ENCODE data around the gene NKX6-1.

Gene NKX6-1

DNA sequence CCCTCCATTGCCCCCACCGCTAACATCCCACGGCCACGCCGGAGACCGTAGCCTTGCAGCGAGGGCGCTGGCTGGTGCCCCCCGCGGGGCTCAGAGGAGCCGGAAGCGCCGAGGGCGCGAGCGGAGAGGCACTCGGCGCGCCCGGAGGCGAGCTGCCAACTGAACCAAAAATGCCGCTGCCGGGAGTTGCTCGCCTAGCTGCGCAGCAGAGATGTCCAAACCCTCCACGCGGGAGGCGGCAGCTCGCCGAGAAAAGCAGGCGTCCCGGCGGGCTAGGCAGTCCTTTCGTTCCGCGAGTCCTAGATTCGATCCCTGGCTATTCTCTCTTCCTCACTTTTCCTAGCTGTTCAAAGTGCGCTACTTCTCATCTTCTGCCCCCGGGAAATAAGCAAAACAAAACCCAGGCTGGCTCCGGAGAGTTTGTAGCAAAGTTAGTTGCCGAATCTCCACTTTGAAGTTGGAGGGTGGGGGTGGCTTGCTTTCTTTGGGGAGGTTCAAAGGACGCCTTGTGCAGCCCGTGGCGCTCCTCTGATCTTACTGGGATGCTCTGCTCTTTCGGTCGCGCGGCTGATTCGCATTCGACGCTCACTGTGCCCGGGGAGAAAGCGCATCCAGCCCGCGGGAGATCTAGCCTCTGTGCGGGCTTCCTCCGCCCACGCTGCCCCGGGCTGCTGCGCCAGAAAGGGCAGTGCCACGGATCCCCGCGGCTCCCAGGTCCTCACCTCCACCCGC lies 723 bp downstream of the NKX6-1 start:
- DNase-seq (ENCODE audit: low read depth), result no peak

DNA sequence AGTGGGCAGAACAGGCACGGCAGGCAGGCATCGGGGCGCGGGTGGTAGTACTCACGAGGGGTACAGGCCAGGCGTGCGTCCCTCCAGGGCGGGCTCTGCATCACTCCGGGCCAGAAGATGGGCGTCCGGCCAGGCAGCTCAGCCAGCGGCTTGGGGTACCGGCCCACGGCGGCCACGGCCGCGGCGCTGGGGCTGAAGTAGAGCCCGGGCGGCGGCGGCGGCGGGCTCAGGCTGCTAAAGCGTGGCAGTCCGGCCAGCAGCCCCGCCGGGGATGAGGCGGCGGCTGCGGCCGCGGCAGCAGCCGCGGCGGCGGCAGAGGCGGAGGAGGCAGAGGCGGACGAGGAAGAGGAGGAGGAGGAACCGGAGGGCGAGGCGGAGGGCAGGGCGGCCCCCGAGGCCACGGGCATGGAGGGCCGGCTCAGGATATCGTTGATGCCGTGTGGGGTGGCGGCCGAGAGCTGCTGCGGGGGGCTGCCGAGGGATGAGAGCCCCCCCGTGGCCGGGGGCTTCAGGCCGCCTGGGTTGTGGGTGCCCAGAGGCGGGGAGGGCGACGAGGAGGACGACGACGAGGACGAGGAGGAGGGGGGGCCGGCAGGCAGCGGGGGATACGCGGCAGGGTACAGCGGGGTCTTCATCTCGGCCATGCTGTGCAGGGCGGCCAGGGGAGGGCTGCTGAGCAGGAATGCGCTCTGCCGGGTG lies 1.4 kb downstream of the NKX6-1 start:
- no peak for DNase-seq (ENCODE audit: low read depth)

DNA sequence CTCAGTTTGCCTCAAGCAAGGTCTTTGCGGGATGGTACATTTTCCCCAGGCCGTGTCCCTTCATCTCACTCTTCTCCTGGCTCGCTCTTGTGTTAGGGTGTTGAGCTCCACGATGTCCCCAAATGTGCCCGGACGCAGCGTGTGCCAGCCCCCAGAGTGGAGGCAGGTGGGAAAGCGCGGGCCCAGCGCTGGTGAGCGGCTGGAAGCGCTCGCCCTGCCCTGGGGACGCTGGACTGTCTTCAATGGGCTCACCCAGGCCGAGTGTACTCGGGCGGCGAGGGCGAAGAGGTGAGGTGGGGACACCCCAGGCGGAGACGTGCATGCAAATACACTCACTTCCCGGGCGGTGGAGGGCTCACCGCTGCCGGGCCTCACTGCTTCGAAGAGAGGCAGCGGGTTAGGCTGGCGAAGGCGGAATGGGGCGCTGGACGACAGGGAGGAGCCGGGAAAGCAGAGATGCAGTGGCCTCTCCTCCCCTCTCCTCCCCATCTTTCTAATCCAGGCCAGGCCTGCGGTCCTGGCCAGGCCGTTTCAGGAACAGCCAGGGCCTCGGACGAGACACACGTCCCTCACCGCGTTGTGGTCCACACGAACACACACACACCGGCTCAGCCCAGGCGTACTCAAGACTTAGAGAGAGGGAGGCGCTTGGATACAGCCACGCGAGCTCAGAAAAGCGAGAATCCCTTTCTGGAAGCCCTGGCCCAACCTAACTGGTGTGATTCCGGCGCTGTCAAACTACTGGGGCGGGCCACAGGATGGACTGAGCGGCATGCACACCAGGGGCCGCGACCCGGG lies 2.2 kb downstream of the NKX6-1 start:
- no peak for DNase-seq (ENCODE audit: low read depth)

DNA sequence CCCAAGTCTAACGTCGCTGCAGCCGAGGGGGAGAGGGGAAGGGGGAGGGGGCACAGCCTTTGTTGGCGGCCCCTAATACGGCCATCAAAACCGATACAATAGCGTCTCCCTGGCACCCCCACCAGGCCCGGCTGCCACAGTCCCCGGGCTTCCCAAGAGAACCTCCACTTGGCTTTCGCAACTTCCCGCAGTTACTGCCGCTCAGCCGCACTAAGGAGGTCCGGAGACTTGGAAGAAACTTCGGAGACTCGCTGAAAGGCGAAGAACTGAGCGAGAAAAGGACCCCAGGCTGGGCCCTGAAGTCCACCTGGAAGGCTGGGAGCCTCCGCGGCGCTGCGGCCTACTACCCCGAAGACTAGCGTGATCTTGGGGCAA lies 2.8 kb downstream of the NKX6-1 start:
- no peak for DNase-seq (ENCODE audit: low read depth)

DNA sequence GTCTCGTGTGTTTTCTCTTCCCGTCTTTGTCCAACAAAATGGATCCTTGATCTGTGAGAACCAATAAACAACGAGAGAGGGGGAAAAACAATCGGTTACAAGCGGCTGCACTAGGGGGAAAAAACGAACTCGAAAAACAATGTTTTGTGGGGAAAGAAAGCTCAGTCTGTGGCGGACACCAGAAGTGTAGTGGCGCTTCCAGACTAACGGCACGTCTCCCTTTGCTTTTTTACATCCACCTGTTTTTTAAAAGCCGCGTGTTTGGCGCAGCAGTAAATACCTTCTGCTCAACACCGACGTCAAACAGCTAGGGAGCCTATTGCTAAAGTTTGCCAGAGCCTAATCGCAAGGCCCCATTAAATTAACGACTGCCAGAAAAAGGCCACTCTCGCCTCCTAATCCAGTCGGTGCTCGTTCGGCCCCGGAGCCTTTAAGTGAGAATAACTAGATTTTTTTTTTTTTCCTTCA lies 3.3 kb downstream of the NKX6-1 start:
- DNase-seq (ENCODE audit: low read depth), result no peak

DNA sequence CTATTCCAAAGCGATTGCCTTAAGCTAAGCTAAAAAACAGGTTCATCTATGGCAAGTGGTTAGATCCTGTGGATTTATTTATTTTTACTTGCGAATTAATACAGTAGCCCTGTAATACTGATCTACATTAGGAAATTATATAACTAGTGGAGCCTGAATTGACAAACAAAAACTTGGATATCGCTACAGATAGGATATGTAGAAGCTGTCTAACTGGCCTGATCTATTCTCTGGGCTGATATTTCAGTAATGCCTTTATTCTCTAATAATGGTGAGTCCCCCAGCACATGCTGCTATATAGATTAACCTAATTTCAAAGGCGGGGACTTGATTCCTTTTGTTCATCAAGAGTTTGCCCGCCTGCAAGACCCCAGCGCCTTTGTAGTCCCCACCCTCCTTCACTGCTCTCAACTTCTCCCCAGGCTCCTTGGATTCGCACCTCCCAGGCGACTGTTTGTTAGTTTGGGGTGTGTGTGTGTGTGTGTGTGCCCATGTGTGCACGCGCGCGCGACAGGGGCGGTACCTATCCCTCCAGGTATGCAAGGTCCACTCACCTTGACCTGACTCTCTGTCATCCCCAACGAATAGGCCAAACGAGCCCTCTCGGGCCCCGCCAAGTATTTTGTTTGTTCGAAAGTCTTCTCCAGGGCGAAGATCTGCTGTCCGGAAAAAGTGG lies 3.8 kb downstream of the NKX6-1 start:
- no peak for DNase-seq (ENCODE audit: low read depth)

DNA sequence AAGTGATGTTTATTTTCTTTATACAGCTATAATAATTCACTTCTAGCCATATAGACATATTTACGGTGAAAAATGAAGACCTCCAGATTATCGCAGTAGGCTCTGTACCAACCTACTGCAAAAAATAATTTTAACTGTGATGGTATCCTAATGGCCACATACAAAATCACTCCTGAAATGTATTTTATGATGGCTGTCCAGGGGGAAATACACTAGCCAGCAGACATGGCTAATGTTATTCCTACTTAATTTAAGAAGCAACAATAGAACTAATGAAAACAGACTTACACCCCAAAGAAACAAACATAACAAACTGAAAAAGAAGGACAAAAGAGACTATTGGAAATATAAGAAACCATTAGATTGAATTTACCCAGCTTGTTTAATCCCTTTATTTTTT lies 4.6 kb downstream of the NKX6-1 start:
- DNase-seq (ENCODE audit: low read depth), result no peak

DNA sequence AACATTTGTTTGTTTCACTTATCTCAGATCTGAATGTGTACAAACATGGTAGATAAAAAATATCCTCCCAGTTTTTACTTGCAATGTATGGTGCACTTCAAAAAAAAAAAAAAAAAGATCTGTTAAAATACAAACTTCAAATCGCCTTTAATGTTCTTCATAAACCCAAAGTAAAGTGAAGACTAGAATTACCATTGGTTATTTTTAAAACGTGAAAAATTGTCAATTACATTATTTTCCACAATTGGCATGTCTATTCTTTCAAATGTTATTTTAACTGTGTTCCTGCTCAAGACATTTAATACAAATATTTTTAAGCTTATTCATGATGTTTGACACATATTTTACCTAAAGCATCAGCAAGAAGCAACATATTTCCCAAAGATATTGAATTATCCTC lies 5.0 kb downstream of the NKX6-1 start:
- DNase-seq (ENCODE audit: low read depth), result no peak

DNA sequence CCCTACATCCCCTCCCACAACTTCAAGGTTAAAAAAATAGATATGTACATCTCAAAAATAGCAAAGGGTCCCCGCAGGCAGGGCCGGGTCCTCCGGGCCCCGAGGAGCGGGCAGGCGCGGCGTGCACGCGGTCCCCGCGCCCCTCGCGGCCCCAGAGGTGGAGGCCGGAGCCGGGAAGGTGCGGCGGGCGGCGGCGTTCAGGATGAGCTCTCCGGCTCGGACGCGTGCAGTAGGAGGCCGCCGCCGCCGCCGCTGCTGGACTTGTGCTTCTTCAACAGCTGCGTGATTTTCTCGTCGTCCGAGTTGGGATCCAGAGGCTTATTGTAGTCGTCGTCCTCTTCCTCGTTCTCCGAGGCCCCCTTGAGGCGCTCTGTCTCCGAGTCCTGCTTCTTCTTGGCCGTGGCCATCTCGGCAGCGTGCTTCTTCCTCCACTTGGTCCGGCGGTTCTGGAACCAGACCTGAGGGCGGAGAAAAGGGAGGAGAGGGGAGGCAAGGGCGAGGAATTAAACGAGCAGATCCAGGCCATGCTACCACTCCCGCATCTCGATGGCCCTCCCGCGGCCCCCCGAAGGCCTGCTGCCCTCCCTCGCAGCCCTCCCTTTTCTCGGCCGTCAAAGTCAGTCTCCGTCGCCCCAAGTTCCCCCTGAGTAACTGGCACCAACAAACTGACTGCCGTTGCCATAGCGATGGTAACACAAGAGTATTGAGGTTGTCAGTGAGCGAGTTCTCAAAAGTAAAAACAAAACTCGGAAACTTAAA lies 5.8 kb downstream of the NKX6-1 start:
- DNase-seq (ENCODE audit: low read depth), result no peak

DNA sequence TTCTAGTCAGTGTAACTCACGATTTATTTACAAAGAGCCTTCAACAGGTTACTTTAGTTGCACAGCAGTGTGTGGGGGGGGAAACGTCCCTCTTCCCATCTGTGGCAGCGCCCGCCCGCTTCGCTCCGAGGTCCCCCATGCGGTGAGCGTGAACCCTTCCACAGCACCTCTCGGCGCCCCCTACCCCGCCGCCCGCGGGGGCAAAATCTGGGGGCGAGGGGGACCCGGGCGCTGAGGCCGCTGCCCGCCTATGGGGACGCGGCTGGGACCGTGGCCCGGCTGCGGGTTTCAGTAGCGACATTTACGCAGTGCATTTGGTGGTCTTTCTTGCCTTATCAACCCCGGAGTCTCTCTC lies 6.4 kb downstream of the NKX6-1 start:
- DNase-seq (ENCODE audit: low read depth), result no peak

DNA sequence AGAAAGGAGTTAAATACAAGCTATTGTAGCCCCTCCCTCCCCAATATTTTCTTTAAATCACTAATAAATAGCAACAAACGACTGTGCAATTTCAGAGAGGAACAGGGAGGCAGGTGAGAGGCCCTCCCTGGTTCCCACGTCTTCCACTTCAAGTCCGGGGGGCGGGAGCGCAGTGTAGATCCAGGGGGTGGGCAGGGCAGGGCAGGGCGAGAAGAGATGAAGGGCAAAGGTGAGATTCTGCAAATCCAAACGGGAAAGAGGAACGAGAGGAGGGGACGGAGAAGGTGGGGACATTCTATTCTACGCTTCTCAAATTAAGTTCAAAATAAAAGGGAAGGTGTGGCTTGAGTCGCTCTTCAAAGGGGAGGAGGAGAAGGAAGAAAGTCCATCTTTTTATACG lies 6.8 kb downstream of the NKX6-1 start:
- no peak for DNase-seq (ENCODE audit: low read depth)

DNA sequence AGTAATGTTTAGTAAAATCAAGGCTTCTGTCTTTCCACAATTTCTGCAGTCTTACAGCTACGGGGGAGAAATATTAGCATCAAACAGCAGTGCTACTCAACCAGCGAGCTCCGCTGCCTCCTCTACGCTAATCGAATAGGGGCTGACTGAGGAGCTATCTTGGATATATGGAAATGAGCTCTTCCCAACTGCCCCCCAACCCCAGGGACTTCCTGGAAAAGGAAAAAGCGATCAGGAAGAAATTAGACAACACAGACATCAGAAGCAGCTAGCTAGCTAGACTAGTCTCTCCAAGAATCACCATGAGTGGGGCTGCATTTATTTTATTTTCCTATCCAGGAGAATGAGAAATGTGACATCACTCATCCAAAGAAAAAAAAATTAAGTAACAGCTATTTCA lies 7.6 kb downstream of the NKX6-1 start:
- no peak for DNase-seq (ENCODE audit: low read depth)

DNA sequence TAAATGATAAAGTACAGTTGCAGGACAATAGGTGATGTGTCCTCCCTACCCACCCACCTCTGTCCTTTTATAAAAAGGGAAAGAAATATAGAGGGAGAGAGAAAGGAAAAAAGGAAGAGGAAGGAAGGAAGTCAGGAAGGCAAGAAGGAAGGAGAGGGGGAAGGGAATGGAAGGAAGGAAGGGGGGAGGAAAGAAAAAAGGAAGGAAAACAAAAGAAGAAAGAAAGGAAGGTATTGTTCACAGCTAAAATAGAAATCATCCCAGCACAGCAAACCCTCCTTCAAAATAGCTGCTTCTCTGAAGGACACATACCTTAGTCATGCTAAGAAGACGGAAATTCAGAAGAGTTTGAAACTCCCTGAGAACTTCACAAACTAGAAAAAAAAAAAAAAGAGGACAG lies 8.4 kb downstream of the NKX6-1 start:
- no peak for DNase-seq (ENCODE audit: low read depth)

DNA sequence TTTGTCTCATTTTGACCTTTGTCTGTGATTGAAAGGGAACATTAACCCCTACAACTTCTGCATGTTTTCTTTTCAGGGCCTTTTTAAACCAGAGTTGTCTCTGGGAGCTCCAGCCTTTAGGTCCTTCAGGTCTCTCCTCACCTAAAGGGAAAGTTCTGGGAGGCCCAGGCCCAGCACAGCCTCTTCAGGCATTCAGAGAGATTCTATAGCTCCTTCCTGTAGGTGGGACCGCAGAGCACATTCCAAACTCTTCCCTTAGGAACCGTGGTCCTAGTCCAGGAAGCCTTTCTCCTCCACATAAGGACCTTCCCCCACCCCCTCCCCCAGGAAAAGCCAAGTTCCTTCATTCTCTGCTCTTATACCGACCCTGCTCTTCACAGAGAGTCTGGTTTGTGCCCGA lies 14.9 kb downstream of the NKX6-1 start:
- no peak for DNase-seq (ENCODE audit: low read depth)

DNA sequence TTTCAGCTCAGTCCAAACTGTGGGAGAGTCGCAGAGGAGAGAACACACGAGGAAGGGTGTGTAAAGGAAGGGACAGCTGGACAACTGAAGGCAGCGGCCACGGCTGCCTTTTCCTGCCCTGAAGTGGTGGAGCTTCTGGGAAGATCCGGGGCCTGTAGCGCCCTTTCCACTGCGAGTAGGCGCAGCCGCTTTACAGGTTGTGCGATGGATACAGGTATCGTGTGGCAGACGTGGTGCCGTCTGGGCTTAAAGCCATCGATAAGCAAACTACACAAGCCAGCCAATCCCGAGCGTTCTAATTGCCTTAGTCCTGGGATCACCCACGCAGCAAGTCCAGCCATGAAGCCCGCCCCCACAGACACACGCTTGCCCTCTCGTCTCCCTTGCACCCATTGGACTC lies 15.4 kb downstream of the NKX6-1 start:
- no peak for DNase-seq (ENCODE audit: low read depth)

DNA sequence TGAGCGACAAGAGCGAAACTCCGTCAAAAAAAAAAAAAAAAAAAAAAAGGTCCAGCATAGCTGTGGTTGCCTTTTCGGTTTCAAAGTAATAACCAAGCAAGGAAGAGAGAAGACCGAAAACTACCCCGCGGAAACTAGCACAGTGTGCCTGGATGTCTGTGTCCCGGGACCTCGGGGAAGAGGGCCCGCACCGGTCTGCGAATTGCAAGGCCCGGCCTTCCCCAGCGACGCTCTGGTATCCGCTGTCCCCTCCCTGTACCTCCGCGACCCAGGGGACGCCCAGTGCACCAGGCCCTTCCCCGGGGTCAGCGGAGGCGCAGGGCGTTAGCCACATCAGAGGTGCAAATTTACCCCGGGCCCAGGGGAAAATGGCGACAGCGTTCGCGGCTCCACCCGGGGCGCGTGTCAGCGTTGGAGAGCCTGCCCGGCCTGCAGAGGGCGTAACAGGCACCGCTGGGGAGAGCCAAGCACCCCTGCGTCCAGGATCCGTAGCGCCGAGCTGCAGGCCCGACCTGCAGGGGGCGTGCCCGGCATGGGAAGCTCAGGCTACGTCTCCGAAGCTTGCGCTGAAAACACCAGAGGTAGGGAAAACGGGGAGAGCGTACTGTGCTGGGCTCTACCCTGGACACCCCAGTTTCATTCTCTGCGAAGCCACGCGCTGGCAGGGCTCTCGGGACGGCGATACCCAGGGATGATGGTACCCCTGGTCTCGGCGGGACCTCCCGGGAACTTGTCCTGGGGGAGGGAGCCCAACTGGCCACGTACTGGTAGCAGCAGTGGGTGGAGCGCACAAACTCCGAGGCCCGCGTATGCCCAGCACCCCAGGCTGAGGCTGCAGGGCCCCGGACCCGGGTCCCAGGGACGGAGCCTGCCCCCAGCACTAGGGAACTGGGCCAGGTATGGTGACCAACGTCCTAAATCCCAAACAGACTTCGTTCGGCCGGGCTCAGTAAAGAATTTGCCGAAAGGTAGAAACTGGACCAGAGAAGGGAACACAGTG lies 16.2 kb downstream of the NKX6-1 start:
- DNase-seq (ENCODE audit: low read depth), result no peak

DNA sequence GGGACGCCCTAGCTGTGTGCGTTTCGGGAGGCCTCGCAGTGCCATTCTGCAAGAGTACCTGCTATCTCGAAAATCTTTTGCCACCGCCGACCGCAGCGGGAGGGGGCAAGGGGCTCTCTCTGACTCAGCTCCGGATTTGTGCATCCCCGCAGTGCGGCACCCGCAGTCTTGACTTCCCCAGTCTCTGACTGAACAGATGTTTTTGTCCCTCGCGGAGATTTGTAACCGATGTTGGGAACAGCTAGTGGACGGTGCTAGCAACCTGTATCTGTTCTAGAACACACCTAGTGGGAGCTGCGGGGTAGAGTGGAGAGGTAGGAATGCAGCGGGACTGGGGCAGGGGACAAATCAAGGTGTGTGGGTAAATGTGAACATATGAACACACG lies 17.2 kb downstream of the NKX6-1 start:
- no peak for DNase-seq (ENCODE audit: low read depth)

DNA sequence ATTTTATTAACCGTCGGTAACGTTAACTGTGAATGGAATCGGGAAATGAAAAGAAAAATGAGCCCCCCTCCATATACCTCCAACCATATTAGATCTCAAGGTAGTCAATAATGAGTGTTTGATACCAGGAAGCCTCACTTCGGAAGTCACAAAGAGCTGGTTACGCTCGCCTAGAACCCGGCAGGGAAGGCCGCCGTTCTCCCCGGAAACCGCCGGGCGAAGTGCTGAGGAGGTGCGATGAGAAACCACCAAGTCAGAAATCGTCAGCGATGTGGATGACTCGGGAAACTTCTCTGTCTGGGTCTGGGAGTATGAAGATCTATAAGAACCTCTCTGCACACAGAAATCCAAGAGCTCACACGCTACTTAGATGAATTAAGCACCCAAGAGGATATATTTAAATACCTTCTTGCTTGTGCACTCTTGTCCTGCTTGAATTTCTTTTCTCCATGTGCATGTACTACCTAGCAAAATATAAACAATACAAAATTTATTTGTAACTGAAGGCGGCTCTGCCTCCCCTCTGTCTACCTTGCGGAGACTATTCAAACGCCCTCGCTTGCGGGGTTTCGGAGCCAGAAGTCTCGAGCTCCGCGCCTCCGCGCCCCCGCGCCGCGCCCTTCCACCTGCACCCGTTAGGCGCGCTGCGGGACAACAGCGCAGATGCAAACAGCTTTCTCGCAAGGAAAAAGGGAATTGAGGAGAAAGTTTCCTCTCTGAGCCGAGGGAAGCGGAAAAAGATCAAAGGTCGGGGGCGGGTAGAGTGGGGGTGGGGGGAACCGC lies 17.8 kb downstream of the NKX6-1 start:
- DNase-seq (ENCODE audit: low read depth), result no peak

DNA sequence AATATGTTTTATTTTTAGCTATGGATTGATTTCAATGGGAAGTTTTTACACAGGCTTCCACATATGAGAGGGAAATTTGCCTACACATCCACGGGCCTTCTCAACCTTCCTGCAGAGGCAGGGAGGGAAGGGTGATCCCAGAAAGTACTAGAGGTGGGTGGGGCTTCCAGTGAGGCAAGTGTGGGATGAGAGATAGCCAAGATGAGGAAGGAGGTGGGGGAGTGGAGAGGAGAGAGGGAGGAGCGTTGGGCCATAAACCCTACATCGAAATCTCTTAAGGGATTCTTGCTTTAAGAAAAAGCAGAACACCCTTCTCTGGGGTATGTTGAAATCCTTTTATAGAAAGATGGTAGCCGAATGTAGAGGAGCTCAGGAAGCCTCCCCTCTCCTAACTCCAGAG lies 19.0 kb downstream of the NKX6-1 start:
- DNase-seq (ENCODE audit: low read depth), result no peak

DNA sequence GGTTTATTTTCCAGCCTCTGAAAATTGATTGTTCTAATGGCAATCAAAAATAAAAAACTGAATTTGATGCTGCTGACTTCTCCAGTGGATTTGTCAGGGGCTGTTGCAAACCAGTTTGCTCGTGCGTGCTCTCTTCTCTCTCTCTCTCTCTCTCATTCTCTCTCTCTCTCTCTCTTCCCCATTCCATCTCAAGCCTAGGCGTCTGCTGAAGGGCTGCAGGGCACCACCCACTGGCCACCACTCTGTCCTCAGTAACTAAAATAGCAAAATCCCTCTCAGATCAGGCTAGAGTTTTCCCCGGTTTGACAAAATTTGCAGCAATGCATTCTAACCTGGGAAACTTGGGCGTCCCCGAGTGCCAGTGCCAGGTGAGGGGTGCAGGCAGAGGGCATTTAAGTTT lies 19.4 kb downstream of the NKX6-1 start:
- DNase-seq (ENCODE audit: low read depth), result no peak

Measured in stimulated activated CD8-positive, alpha-beta memory T cell treated with anti-CD3 and anti-CD28 coated beads, Interleukin-4, amount 100 ng/mL, for 24 hours (primary cell).